Mammary epithelial cell (primary cell): ENCODE data around the gene OGFR.

Source experiments
- CTCF ChIP-seq, 2 donors: IDR thresholded peaks in 1 of 2; conservative IDR thresholded peaks in 1 of 2; 2 replicates each; pipeline ENCODE4 v1.5.1; 2011 to 2012; ENCODE audit warnings: inconsistent platforms in 2 of 2, low read length in 2 of 2, mild to moderate bottlenecking in 2 of 2, control low read depth in 1 of 2, low read depth in 1 of 2; ENCODE audit not compliant: insufficient read depth in 1 of 2; ENCODE audit errors: extremely low read depth in 1 of 2
- EZH2 ChIP-seq: IDR thresholded peaks from 2 replicates; pipeline ENCODE4 v1.6.1; 2012; ENCODE audit warnings: low read length, inconsistent platforms, borderline replicate concordance

- TF ChIP-seq CTCF (conservative IDR thresholded peaks at IDR 0.05 in 1 of 2, IDR thresholded peaks at IDR 0.05 in 1 of 2; ENCODE audit: extremely low read depth in 1 of 2, insufficient read depth in 1 of 2, low read depth in 1 of 2, low read length in 2 of 2) (no peak), EZH2 (no peak)
These were observed 26.7 kb downstream of the OGFR start for GRCh38 chr20:62831361-62831788.
